ENCODE results near the gene AFTPH.
A peak's percentile ranks its signal among the peaks of the same experiment; 100 is the strongest.

The AFTPH gene

GRCh38 chr2:64550042-64550441 lies 25.9 kb downstream of the AFTPH start:
- TF ChIP-seq CTCF (IDR thresholded peaks at IDR 0.05; ENCODE audit: low read depth, low read length, missing control alignments): no peak

DNA sequence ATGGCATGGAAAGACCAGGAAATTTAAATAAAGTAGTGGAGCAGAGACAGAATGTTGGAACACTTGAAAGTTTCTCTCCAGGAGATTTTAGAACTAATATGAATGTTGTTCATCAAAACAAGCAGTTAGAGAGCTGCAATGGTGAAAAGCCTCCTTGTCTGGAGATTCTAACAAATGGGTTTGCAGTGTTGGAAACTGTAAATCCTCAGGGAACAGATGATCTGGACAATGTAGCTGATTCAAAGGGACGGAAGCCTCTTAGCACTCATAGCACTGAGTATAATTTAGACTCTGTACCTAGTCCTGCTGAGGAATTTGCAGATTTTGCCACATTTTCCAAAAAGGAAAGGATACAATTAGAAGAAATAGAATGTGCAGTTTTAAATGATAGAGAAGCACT lies 27.7 kb downstream of the AFTPH start:
- H3K4me3 ChIP-seq (ENCODE audit: low read depth, low read length): no peak overlapping the region
- TF ChIP-seq CTCF (IDR thresholded peaks at IDR 0.05; ENCODE audit: low read depth, low read length, missing control alignments): no peak
- no peak for DNase-seq (ENCODE audit: low read depth)

More at GRCh38 chr2:64550042-64550441, 25.9 kb downstream of the AFTPH start:
- no peak for DNase-seq (ENCODE audit: low read depth)
- no peak overlapping the region for H3K4me3 ChIP-seq (ENCODE audit: low read depth, low read length)

DNA sequence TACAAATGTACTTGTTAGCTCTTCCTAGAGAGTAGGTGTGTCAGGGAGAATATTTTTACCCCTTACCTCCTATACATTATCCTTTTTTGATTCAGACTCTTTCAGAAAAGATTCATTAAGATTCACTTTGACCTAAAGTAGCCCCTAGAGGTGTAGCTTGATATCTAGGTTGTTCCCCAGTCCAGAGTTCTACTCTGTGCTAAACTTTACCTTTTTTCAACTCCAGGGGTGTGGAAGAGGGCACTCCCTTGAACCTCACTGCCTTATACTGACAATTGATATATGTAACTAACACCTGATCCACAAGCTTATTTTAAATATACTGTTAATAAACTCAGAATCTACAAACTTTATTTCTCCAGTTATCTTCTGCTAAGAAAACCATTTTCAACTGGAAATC lies 30.0 kb downstream of the AFTPH start:
- no peak overlapping the region for H3K4me3 ChIP-seq (ENCODE audit: low read depth, low read length)
- no peak for TF ChIP-seq CTCF (IDR thresholded peaks at IDR 0.05; ENCODE audit: low read depth, low read length, missing control alignments)
- DNase-seq (ENCODE audit: low read depth): no peak

- no peak overlapping the region for H3K4me3 ChIP-seq (ENCODE audit: low read depth, low read length)
- no peak for DNase-seq (ENCODE audit: low read depth)
- TF ChIP-seq CTCF (IDR thresholded peaks at IDR 0.05; ENCODE audit: low read depth, low read length, missing control alignments): no peak
Observed at GRCh38 chr2:64558445-64559081, 34.4 kb downstream of the AFTPH start.

- no peak overlapping the region for H3K4me3 ChIP-seq (ENCODE audit: low read depth, low read length)
- no peak for DNase-seq (ENCODE audit: low read depth)
- TF ChIP-seq CTCF (IDR thresholded peaks at IDR 0.05; ENCODE audit: low read depth, low read length, missing control alignments): peak; percentile 28
Observed at GRCh38 chr2:64562148-64562784, 38.1 kb downstream of the AFTPH start.

DNA sequence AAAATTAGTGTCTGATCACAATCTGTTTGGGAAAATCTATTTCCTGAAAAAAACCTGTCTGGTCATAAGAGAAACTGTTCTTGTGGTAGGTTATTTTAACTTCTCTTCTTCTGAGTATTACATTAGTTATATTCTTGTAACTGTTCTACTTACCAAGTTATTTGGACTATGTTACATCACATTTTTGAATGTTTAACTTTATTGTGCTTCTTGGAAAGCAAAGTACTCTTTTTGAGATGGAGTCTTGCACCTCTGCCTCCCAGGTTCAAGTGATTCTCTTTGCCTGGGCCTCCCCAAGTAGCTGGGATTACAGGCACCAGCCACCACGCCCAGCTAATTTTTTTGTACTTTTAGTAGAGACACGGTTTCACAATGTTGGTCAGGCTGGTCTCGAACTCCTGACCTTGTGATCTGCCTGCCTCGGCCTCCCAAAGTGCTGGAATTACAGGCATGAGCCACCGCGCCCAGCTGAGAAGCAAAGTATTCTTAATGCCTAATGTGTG lies 39.4 kb downstream of the AFTPH start:
- no peak for TF ChIP-seq CTCF (IDR thresholded peaks at IDR 0.05; ENCODE audit: low read depth, low read length, missing control alignments)
- no peak for DNase-seq (ENCODE audit: low read depth)
- H3K4me3 ChIP-seq (ENCODE audit: low read depth, low read length): no peak overlapping the region

Measured in GM12864 (cell line).